ENCODE data around the gene RRP12. TPM values are rescaled to one million over a fixed set of nuclear protein-coding genes. Genes with fewer than 3 reads are reported as not detected.

Gene RRP12
- total and polyA plus RNA-seq, 9 of the 15 experiments (the other 6 are each of a cell fraction or from before 2014, with no cell fraction given) = 4.6 to 68.2 (median 21.8) TPM

GRCh38 chr10:97390091-97390490 is 11.0 kb downstream of the RRP12 start:
- no peaks in the 10 kb centered on the region for H3K9me1 ChIP-seq (ENCODE audit: control insufficient read depth, insufficient read depth, low read length)
- no peaks in the 10 kb centered on the region for H4K20me1 ChIP-seq (replicated peaks; ENCODE audit: control insufficient read depth, insufficient read depth, low read length)
- ChIA-PET POLR2A (no interaction called here), CTCF (ENCODE audit: low intra/inter-chr PET ratio) (no interaction called here)
- FAIRE-seq (no peak), DNase-seq (ENCODE audit: extremely low read depth in 1 of 4, low spot score in 3 of 4) (no peak), ATAC-seq (no peak)
- no peaks in the 10 kb centered on the region for H3K27me3 ChIP-seq (ENCODE audit: control insufficient read depth in 2 of 2, insufficient read depth in 2 of 2, low read length in 2 of 2)
- WGBS (ENCODE audit: insufficient coverage, low coverage, missing lambda C conversion rate) = 93% methylated on average over 5 of the region's 5 CpGs
- peaks cover 70% of the 10 kb centered on the region; the same call in 2 of the 3 replicates for H3K36me3 ChIP-seq (ENCODE audit: control insufficient read depth, insufficient read depth, low read length)
- H3K4me2 ChIP-seq (ENCODE audit: insufficient read depth, low read length) = no peak overlapping the region
- H3K79me2 ChIP-seq (ENCODE audit: control insufficient read depth, insufficient read depth, low read length) = no peaks in the 10 kb centered on the region
- no peak for TF ChIP-seq NKRF (IDR thresholded peaks at IDR 0.05; ENCODE audit: borderline replicate concordance)
- no peak for TF ChIP-seq BRCA1 (IDR thresholded peaks at IDR 0.05)
- no peak for TF ChIP-seq BRCA1 (CRISPR knock-in tag; IDR thresholded peaks at IDR 0.05)
- intact Hi-C loops (cut with micrococcal nuclease) = no loop called here
- in situ Hi-C loops (cut with MboI) = no loop called here
- H3K27ac ChIP-seq (ENCODE audit: extremely low read depth, low read depth, low read length) = no peak overlapping the region
- BruUV-seq (replicated peaks) = no TSS peak
- H2AFZ ChIP-seq (ENCODE audit: low read depth, low read length) = no peak overlapping the region
- H3K9ac ChIP-seq (ENCODE audit: insufficient read depth in 1 of 2, low read depth in 2 of 2, low read length in 2 of 2) = no peak overlapping the region
- no peaks in the 10 kb centered on the region for H3K9me3 ChIP-seq (replicated peaks; ENCODE audit: control insufficient read depth, insufficient read depth, low read depth, low read length)
- peaks cover 0 to 7% of the 10 kb centered on the region in 2 experiments; a peak in 3 of 5 replicates for H3K4me1 ChIP-seq (replicated peaks in 1 of 2; ENCODE audit: control insufficient read depth in 2 of 2, insufficient read depth in 2 of 2, low read length in 2 of 2)
- no peak overlapping the region for H3K4me3 ChIP-seq

DNA sequence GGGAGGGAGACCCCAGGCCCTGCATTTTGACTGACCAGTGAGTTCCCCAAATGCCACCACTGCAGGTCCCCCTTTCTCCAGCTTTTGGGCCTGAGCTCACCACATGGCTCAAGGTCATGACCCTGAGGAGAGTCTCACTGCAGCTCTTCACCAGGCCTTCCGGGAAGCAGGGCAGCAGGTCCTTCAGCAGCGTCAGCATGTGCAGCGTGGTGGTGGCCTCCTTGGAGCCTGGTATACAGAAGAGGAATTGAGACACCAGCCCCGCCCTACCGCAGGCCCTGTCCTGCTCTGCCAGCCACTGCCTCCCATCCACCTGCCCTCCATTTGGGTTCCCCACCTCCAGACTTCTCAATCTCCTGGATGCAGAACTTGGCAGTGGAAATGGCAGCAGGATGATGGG is 13.0 kb downstream of the RRP12 start:
- intact Hi-C loops (cut with micrococcal nuclease) = no loop called here
- Histone ChIP-seq H2AFZ (ENCODE audit: low read depth, low read length) (no peak overlapping the region), H3K9ac (ENCODE audit: insufficient read depth in 1 of 2, low read depth in 2 of 2, low read length in 2 of 2) (peak overlapping the region in 1 of 2 experiments; percentile 15; a peak in 2 of 4 replicates), H3K27ac (ENCODE audit: extremely low read depth, low read depth, low read length) (peak overlapping the region; percentile 58; the same call in 2 of the 3 replicates), H3K9me1 (ENCODE audit: control insufficient read depth, insufficient read depth, low read length) (no peaks in the 10 kb centered on the region), H4K20me1 (replicated peaks; ENCODE audit: control insufficient read depth, insufficient read depth, low read length) (no peaks in the 10 kb centered on the region), H3K4me1 (replicated peaks in 1 of 2; ENCODE audit: control insufficient read depth in 2 of 2, insufficient read depth in 2 of 2, low read length in 2 of 2) (peaks cover 0 to 7% of the 10 kb centered on the region in 2 experiments; a peak in 3 of 5 replicates), H3K27me3 (ENCODE audit: control insufficient read depth in 2 of 2, insufficient read depth in 2 of 2, low read length in 2 of 2) (no peaks in the 10 kb centered on the region), H3K36me3 (ENCODE audit: control insufficient read depth, insufficient read depth, low read length) (peaks cover 73% of the 10 kb centered on the region; the same call in 2 of the 3 replicates), H3K4me2 (ENCODE audit: insufficient read depth, low read length) (no peak overlapping the region), H3K79me2 (ENCODE audit: control insufficient read depth, insufficient read depth, low read length) (no peaks in the 10 kb centered on the region), H3K4me3 (no peak overlapping the region), H3K9me3 (replicated peaks; ENCODE audit: control insufficient read depth, insufficient read depth, low read depth, low read length) (no peaks in the 10 kb centered on the region)
- FAIRE-seq (no peak), DNase-seq (ENCODE audit: extremely low read depth in 1 of 4, low spot score in 3 of 4) (peak in 2 of 4 experiments; percentile 18 to 21), ATAC-seq (no peak)
- in situ Hi-C loops (cut with MboI) = no loop called here
- CTCF ChIA-PET (ENCODE audit: low intra/inter-chr PET ratio) = no interaction called here
- no peak for TF ChIP-seq CC2D1A (IDR thresholded peaks at IDR 0.05)
- no peak for TF ChIP-seq ZNF766 (CRISPR knock-in tag; conservative IDR thresholded peaks at IDR 0.05)
- TF ChIP-seq ZNF143 (CRISPR knock-in tag; IDR thresholded peaks at IDR 0.05) = no peak
- no peak for TF ChIP-seq ZNF764 (CRISPR knock-in tag; IDR thresholded peaks at IDR 0.05; ENCODE audit: low read depth)
- 0 out of 2 replicates have a peak, but pooled peaks have one; percentile 22 for TF ChIP-seq RBFOX2 (IDR thresholded peaks at IDR 0.05; ENCODE audit: low read depth, low read length)
- POLR2A ChIA-PET = interaction anchor here (0.6 to 0.8 kb wide), 4 partner anchors 12 to 270 kb away, joined by 3 to 4 read pairs (median 3); partner anchors contain the start of gene RRP12
- BruUV-seq (replicated peaks) = no TSS peak
- WGBS (ENCODE audit: insufficient coverage, low coverage, missing lambda C conversion rate) = 85% methylated on average over 5 of the region's 5 CpGs

Measured in K562 (cell line).